GM19023 (cell line): ENCODE results near the gene EMP2.

ENCODE experiments used
- ATAC-seq: cut with Tn5 transposase; IDR thresholded peaks from one replicate; pipeline ENCODE4 v1.9.1; 2021; ENCODE audit warnings: mild to moderate bottlenecking, moderate library complexity; ENCODE audit not compliant: unreplicated experiment

Gene EMP2

DNA sequence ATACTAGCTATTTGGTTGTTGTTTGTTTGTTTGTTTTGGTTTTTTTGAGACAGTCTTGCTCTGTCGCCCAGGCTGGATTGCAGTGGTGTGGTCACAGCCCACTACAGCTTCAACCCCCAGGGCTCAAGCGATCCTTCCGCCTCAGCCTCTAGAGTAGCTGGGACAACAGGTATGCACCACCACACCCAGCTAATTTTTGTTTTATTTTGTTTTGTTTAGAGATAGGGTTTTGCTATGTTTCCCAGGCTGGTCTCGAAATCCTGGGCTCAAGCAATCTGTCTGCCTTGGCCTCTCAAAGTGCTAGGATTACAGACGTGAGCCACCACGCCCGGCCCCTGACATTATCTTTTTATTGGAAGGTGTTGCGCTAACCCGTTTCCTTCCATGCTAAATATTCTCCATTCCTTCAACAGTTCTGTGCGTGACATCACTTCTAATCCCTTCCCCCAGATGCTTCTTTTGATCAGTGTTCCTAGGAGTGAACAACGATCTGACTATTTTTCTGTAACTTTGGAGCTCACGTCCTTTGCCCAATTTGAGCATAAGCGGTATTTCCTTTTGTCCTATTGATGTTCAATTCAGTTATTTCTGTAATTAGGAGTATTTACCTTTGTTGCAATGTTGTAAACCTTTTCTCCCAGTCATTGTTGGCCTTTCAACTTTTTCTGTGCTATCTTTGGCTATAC is 30.2 kb upstream of the EMP2 start:
- ATAC-seq = no peak

DNA sequence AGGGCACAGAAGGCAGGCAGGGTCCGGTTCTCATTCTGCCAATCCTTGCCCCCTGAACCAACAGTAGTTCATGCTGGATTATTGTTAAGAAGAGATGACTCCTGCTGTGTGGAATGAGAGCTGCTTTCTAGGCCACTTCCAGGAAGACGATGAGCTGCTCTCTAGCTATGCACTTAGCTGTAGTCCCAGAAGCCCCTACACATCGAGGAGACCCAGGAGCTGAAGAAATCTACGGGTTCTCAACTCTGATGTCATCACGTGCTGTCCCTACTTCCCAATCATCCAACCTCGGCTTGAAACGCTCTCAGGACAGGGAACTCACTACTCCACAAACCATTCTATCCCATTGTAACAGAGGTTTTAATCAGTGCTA is 29.0 kb upstream of the EMP2 start:
- ATAC-seq = no peak

DNA sequence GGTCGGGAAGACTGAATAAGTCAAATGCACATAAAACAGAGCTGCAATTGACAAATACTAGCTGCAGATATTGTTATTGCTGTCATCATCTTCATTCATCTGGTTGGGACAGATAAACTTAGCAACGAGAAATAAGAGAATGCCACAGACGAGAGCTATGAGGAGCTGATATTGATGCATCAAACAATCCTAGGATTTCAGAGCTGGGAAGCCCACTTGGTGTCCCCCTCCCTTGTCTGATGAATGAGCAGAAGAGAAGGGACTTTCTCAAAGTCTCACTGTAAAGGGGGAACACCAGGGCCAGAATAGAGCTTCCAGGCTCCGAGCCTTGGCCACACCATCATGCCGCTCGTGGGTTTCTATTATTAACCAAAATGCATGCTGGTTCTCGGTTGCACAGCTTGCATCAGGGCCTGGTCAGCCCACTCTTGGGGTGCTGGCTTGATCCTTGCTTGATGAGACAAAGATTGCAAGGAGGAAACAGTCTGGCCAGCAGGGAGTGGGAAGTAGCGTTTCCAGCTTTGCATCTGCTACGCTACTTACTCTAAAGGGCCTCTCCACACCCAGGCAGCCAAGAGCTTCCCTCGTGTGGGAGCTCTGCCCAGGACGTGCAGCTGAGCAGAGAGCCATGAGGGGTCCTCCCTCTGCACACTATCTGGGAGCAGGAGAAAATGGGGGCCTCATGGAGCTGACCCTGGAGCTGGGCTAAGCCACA is 28.4 kb upstream of the EMP2 start:
- no peak for ATAC-seq

DNA sequence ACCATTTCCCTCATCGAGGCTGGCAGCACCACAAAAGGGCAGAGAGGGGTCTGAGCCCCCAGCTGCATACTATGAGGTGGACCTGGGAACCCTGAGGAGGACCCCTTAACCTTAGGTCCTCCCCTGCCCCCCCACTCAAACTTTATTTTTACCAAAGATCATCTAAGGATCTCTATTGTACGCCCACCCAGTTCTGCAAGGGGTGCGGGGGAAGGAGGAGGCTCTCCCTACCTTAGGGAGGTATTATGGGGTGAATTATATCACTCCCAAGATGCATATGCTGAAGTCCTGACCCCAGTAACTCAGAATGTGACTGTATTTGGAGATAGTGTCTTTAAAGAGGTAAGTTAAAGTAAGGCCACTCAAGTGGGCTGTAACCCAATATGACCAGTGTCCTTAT is 26.8 kb upstream of the EMP2 start:
- ATAC-seq = no peak

DNA sequence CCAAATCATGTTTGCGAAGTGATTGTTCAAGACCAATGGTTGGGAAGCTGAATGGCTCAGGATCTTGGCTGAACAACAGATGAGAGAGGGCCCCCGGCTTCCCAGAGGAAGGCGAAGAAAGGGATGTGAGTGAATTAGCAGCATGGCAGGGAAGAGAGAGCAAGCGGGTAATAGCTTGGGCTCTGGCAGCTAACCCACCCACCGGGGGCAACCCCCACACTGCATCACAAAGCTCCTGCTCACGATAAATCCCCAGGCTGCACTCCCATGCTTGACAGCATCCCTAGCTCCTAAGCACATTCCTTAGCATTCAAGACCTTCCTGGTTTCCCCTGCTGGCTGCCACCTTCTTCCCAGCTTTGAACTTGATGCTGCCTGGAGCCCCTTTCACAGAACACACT is 26.2 kb upstream of the EMP2 start:
- ATAC-seq = no peak

- ATAC-seq = no peak
Observed at GRCh38 chr16:10605636-10606035, 25.2 kb upstream of the EMP2 start.

GRCh38 chr16:10601444-10602408 is 21.3 kb upstream of the EMP2 start:
- no peak for ATAC-seq

DNA sequence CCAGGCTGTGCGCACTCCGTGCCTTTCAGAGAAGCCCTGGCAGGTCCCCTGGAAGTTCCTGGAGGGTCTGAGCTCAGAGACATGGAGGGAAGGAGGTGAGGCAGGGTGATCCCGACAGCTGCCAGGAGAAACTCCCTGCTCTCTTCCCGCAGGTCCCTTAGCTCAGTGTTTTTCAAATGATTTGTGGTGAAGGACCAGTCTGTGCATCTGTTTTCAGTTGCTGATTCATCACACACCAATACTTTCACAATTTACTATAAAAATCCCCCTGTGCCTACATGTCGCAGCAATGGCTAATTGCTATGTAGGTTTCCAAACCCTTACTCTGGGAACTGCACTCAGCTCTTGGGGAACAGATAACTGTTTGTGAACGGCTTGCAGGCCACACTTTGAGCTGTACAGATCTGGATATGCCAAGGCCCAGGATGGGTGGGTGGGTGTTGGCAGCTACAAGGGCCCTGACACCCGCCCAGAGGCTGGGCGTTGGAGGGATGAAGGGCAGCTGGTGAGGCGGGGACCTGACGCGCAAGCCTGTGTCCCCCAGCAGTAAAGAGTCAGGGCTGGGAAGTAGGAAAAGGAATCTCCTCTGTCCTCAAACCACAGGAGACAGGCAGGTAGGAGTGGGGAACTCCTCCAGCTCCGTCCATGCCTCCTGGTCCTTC is 20.5 kb upstream of the EMP2 start:
- ATAC-seq = no peak

DNA sequence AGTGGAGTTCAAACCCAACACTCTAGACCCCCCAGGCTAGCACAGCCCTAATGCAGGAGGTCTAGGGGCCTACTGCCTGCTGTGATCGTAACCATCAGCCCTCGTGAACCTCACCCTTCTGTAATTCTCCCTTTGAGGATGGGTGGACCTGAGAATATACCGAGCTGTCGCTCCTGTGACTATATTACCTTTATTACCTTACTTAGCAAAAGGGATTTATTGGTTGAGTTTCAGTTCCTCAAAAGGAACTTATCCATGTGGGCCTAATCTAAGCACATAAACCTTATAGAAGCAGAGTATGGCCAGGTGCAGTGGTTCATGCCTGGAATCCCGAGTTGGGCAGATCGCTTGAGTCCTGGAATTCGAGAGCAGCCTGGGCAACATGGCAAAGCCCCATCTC is 19.2 kb upstream of the EMP2 start:
- ATAC-seq = no peak

DNA sequence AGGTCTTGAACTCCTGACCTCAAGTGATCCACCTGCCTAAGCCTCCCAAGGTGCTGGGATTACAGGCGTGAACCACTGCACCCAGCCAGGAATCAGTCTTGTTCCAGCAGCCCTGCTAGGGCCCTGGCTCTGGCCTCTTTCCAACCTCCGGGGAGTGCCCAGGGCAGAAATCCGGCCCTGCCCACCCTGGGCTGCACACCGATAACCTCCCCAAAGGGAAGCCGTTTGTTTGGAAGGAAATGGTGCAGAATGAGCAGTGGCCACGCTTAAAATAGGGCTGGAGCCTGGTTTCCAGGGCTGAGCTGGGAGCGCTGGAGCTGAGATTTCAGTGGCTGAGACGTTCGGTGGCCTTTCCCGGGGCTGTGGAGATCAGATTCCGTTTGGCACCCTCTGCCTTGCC is 17.8 kb upstream of the EMP2 start:
- ATAC-seq = no peak

GRCh38 chr16:10597187-10597601 is 16.8 kb upstream of the EMP2 start:
- no peak for ATAC-seq

DNA sequence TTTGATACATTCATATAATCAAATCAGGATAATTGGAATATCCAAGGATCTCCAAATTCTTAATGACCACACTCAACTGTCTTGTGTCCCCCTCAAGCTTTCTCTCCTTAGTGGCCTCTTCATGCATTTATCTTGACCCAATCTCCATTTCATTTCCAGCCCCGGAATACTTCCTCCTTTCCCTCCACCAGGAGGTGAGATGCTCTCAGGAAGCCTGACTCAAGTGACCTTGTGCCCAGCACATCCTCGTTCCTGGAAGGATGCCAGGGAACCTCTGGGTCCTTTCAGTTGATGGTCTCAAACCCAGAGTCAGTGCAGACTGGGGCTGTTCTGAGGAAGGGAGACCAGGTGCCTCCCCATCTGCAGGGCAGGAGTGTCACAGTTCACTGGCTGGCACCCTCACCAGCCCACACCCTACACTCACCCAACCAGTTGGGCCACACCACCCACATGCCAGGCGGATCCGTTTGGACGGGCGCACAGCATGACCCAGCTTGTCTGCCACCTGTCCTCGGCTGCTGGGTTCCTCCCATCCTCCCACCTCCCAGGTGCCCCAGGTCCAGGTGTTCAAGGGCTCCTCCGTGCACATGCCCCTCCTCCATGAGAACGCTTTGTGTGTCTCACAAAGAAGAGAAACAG is 14.0 kb upstream of the EMP2 start:
- ATAC-seq = no peak

- no peak for ATAC-seq
Observed at GRCh38 chr16:10592611-10593010, 12.2 kb upstream of the EMP2 start.

- no peak for ATAC-seq
Observed at GRCh38 chr16:10590342-10590741, 9.9 kb upstream of the EMP2 start.

DNA sequence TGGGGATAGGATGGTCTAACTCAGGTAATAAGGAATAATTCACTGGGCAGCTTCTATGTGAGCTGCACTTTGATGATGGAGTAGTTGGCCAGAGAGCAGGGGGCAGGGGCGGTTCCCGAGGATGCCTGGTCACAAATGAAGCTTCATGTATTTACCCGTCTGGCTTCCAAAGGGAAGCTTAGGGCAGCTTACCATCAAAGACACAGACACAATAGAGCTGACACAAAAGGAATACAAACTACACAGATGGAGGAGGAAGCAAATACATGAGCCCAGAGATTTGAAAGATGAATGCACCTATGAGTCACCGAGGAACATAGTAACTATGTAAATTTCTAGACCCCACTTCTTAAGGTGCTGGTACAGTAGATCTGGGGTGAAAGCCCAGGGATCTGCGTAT is 8.7 kb upstream of the EMP2 start:
- ATAC-seq = no peak

DNA sequence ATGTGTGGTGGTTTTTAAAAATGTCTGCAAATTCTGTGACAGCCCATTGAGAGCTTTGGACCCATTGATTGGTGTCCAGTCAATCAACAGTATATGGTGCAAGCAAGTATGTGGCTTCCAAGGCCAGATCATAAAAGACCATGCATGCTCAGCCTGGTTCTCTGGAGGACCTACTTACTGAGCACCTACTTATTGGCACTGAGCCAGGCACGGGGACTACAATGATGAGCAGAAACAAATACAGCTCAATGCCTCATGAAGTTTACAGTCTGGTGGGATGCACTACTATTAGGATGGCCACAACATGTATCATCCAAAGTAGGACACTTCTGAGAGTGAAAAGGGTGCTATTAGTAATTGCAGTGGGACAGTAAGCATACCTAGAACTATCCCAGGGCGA is 7.2 kb upstream of the EMP2 start:
- no peak for ATAC-seq

GRCh38 chr16:10584981-10585438 is 4.6 kb upstream of the EMP2 start:
- ATAC-seq = no peak

DNA sequence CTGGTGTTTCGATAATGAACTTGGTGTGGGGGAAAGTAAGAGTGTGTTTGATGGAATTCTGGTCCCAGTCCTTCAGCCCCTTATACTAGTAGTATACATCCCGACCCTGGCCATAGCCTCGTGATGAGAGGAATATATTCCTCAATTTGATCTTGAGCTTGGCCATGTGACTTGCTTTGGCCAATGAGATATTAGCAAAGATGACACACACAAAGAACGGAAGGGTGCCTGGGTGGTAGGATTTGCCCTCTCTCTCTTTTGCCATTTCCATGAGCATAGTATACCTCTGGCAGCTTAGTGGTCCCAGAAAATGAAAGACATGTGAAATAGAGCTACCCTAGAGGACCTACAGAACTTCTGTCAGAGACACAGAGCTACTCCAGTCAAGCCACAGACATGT is 2.9 kb upstream of the EMP2 start:
- no peak for ATAC-seq

DNA sequence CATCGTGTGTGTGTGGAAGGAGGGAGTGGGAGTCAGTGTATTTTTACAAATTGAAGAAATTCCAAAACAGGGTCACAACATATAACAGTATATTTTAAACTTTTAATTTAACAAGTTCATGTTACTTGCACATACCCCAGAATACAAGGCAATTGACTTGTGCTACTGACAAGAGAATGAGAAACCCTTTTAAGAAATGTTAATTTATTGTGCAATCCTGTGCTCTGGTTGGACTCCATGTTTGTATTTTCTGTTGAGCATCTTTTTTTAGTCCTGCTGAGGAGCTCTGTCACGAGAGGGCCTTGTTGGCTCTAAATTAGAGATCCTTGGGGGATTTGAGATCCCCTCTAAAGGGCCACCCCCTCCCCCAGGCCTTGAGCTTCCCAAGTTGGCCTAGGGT is 1.1 kb upstream of the EMP2 start:
- ATAC-seq = no peak

DNA sequence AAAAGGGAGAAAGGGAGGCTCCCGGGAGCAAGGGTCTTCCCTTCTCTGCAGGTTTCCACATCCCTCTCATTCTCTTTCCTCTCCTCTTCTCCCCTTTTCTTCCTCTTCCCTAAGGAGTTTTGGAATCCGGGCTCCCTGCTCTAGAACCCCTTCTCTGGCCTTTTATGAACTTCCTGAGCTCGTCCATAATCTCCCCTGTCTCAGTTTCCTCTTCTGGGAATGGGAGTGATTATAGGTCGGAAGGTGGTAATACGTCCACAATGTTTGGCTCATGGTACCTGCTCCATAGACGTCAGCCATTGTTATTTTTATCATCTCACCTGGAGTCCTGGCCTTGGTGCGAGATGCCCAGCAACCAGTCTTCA is 467 bp upstream of the EMP2 start:
- no peak for ATAC-seq

DNA sequence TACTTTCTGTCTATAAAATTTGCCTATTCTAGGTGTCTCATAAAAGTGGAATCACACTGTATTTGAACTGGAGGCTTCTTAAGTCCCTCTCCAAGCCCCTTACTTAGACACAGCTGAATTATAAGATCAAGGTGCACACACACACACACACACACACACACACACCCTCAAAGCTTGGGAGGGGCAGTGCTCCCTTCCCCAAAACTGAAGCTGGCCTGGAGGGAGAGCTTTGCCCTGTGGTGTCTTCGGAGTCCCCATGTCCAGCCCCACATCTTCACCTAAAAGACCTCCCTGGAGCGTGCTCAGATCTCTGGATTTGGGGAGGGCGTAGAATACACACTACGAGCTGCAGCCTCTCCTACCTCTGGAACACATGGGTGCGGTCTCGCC is 828 bp downstream of the EMP2 start:
- ATAC-seq = no peak
